DOHH2 (cell line): ENCODE data around the gene STN1.

Experiments
- EZH2phosphoT487 ChIP-seq: fragments of 200-600 bp; sonication (generic); IDR thresholded peaks from 2 replicates; pipeline ENCODE4 v1.6.1; 2017; ENCODE audit warnings: borderline replicate concordance, mild to moderate bottlenecking, antibody characterized with exemption, low read length, moderate library complexity, mixed read lengths
- TF ChIP-seq, protein P1 (sequence below): fragments of 200-600 bp; sonication (generic); IDR thresholded peaks from one replicate; pipeline ENCODE4 v1.5.1; 2014; ENCODE audit warnings: antibody characterized with exemption, mild to moderate bottlenecking, low read depth, low read length; ENCODE audit not compliant: poor library complexity, severe bottlenecking

DNA sequence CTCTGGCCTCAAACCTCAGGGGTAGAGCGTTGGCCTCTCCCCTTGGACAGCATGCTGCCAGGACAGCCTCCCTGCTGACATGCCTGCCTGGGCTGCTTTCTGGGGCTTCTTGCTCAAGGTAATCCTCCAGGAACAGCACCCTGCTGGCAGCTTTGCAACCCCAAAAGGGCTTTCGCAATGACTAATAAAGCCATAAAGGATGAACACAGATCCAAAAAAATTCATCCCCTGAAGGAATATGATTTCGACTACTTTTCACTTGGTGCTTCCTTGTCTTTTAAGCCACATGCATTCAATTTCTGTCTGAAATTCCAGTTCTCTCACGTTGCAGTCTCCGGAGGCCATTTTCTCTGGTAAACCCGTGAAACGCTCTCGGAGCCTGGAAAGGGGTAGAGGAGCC, 47.5 kb downstream of the STN1 start:
- no peak for TF ChIP-seq EZH2phosphoT487
- TF ChIP-seq, protein P1, sequence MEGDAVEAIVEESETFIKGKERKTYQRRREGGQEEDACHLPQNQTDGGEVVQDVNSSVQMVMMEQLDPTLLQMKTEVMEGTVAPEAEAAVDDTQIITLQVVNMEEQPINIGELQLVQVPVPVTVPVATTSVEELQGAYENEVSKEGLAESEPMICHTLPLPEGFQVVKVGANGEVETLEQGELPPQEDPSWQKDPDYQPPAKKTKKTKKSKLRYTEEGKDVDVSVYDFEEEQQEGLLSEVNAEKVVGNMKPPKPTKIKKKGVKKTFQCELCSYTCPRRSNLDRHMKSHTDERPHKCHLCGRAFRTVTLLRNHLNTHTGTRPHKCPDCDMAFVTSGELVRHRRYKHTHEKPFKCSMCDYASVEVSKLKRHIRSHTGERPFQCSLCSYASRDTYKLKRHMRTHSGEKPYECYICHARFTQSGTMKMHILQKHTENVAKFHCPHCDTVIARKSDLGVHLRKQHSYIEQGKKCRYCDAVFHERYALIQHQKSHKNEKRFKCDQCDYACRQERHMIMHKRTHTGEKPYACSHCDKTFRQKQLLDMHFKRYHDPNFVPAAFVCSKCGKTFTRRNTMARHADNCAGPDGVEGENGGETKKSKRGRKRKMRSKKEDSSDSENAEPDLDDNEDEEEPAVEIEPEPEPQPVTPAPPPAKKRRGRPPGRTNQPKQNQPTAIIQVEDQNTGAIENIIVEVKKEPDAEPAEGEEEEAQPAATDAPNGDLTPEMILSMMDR = no peak
